ENCODE measurements around the gene IRS2. TPM values are rescaled to one million over a fixed set of nuclear protein-coding genes. Genes with fewer than 3 reads are reported as not detected.
A peak's percentile ranks its signal among the peaks of the same experiment; 100 is the strongest.

The IRS2 gene
- total and polyA plus RNA-seq, 2 experiments from 2014 or later, result 3.4 to 7.7 TPM

- Histone ChIP-seq H3K27ac (no peak overlapping the region), H4K20me1 (ENCODE audit: insufficient read depth) (no peaks in the 10 kb centered on the region), H3K4me3 (no peak overlapping the region), H2AFZ (no peak overlapping the region), H3K9me3 (ENCODE audit: low read depth) (no peaks in the 10 kb centered on the region), H3K36me3 (ENCODE audit: low read depth) (no peaks in the 10 kb centered on the region), H3K27me3 (replicated peaks; ENCODE audit: insufficient read depth) (peaks cover 46% of the 10 kb centered on the region), H3K4me1 (ENCODE audit: insufficient read depth) (no peaks in the 10 kb centered on the region), H3K9ac (no peak overlapping the region), H3K9me2 (ENCODE audit: insufficient read depth) (no peaks in the 10 kb centered on the region), H3F3A (ENCODE audit: insufficient read depth) (no peaks in the 10 kb centered on the region), H3K4me2 (ENCODE audit: unreplicated experiment) (no peak overlapping the region), H3K79me2 (ENCODE audit: insufficient read depth) (no peaks in the 10 kb centered on the region)
- in situ Hi-C loops (cut with MboI), result no loop called here
- DNase-seq, result no peak
- WGBS, 2 experiments (ENCODE audit: low coverage in 1 of 2, low lambda C conversion rate in 2 of 2, missing lambda C conversion rate in 2 of 2), result 42 to 48% methylated on average over 7 of the region's 7 CpGs
- TF ChIP-seq EZH2 (IDR thresholded peaks at IDR 0.05; ENCODE audit: insufficient read depth, poor library complexity, severe bottlenecking) (no peak), EZH2phosphoT487 (IDR thresholded peaks at IDR 0.05; ENCODE audit: insufficient read depth, low read depth) (no peak)
These were observed 66.3 kb downstream of the IRS2 start for GRCh38 chr13:109719962-109720646.

GRCh38 chr13:109718726-109719125 is 67.7 kb downstream of the IRS2 start:
- no peak overlapping the region for H3K9ac ChIP-seq
- H3K4me3 ChIP-seq, result no peak overlapping the region
- no peaks in the 10 kb centered on the region for H4K20me1 ChIP-seq (ENCODE audit: insufficient read depth)
- H3K4me1 ChIP-seq (ENCODE audit: insufficient read depth), result no peaks in the 10 kb centered on the region
- peaks cover 46% of the 10 kb centered on the region for H3K27me3 ChIP-seq (replicated peaks; ENCODE audit: insufficient read depth)
- H3K36me3 ChIP-seq (ENCODE audit: low read depth), result no peaks in the 10 kb centered on the region
- no peak for DNase-seq
- H3K9me2 ChIP-seq (ENCODE audit: insufficient read depth), result no peaks in the 10 kb centered on the region
- H3K27ac ChIP-seq, result no peak overlapping the region
- H2AFZ ChIP-seq, result no peak overlapping the region
- no peaks in the 10 kb centered on the region for H3K79me2 ChIP-seq (ENCODE audit: insufficient read depth)
- in situ Hi-C loops (cut with MboI), result no loop called here
- H3K9me3 ChIP-seq (ENCODE audit: low read depth), result no peaks in the 10 kb centered on the region
- TF ChIP-seq EZH2phosphoT487 (IDR thresholded peaks at IDR 0.05; ENCODE audit: insufficient read depth, low read depth) (no peak), EZH2 (IDR thresholded peaks at IDR 0.05; ENCODE audit: insufficient read depth, poor library complexity, severe bottlenecking) (no peak)
- no peak overlapping the region for H3K4me2 ChIP-seq (ENCODE audit: unreplicated experiment)
- H3F3A ChIP-seq (ENCODE audit: insufficient read depth), result no peaks in the 10 kb centered on the region

GRCh38 chr13:109717686-109718085 is 68.7 kb downstream of the IRS2 start:
- no peak overlapping the region for H3K4me2 ChIP-seq (ENCODE audit: unreplicated experiment)
- H3K9me3 ChIP-seq (ENCODE audit: low read depth), result no peaks in the 10 kb centered on the region
- no peaks in the 10 kb centered on the region for H3K4me1 ChIP-seq (ENCODE audit: insufficient read depth)
- no peak for DNase-seq
- in situ Hi-C loops (cut with MboI), result no loop called here
- H3K27ac ChIP-seq, result no peak overlapping the region
- H2AFZ ChIP-seq, result no peak overlapping the region
- 49 to 54% methylated on average over 6 of the region's 6 CpGs for WGBS, 2 experiments (ENCODE audit: low coverage in 1 of 2, low lambda C conversion rate in 2 of 2, missing lambda C conversion rate in 2 of 2)
- no peaks in the 10 kb centered on the region for H3K36me3 ChIP-seq (ENCODE audit: low read depth)
- TF ChIP-seq EZH2phosphoT487 (IDR thresholded peaks at IDR 0.05; ENCODE audit: insufficient read depth, low read depth) (no peak), EZH2 (IDR thresholded peaks at IDR 0.05; ENCODE audit: insufficient read depth, poor library complexity, severe bottlenecking) (no peak)
- H3K4me3 ChIP-seq, result no peak overlapping the region
- H3K27me3 ChIP-seq (replicated peaks; ENCODE audit: insufficient read depth), result peaks cover 44% of the 10 kb centered on the region
- no peaks in the 10 kb centered on the region for H4K20me1 ChIP-seq (ENCODE audit: insufficient read depth)
- H3K79me2 ChIP-seq (ENCODE audit: insufficient read depth), result no peaks in the 10 kb centered on the region
- H3F3A ChIP-seq (ENCODE audit: insufficient read depth), result no peaks in the 10 kb centered on the region
- no peaks in the 10 kb centered on the region for H3K9me2 ChIP-seq (ENCODE audit: insufficient read depth)
- H3K9ac ChIP-seq, result no peak overlapping the region

- in situ Hi-C loops (cut with MboI), result no loop called here
- Histone ChIP-seq H3K9ac (no peak overlapping the region), H3K4me1 (ENCODE audit: insufficient read depth) (no peaks in the 10 kb centered on the region), H3K9me3 (ENCODE audit: low read depth) (no peaks in the 10 kb centered on the region), H3K27me3 (replicated peaks; ENCODE audit: insufficient read depth) (peaks cover 59% of the 10 kb centered on the region), H2AFZ (no peak overlapping the region), H4K20me1 (ENCODE audit: insufficient read depth) (no peaks in the 10 kb centered on the region), H3K79me2 (ENCODE audit: insufficient read depth) (no peaks in the 10 kb centered on the region), H3K27ac (no peak overlapping the region), H3F3A (ENCODE audit: insufficient read depth) (no peaks in the 10 kb centered on the region), H3K4me3 (no peak overlapping the region), H3K36me3 (ENCODE audit: low read depth) (no peaks in the 10 kb centered on the region), H3K9me2 (ENCODE audit: insufficient read depth) (no peaks in the 10 kb centered on the region), H3K4me2 (ENCODE audit: unreplicated experiment) (no peak overlapping the region)
- peak; percentile 42 for DNase-seq
- TF ChIP-seq EZH2phosphoT487 (IDR thresholded peaks at IDR 0.05; ENCODE audit: insufficient read depth, low read depth), result no peak
- TF ChIP-seq EZH2 (IDR thresholded peaks at IDR 0.05; ENCODE audit: insufficient read depth, poor library complexity, severe bottlenecking), result no peak
- WGBS, 2 experiments (ENCODE audit: low coverage in 1 of 2, low lambda C conversion rate in 2 of 2, missing lambda C conversion rate in 2 of 2), result 41 to 55% methylated on average over 1 of the region's 1 CpG
These were observed 70.5 kb downstream of the IRS2 start for GRCh38 chr13:109715902-109716301.

- H3K9me3 ChIP-seq (ENCODE audit: low read depth), result no peaks in the 10 kb centered on the region
- H3K9ac ChIP-seq, result no peak overlapping the region
- no peaks in the 10 kb centered on the region for H3K79me2 ChIP-seq (ENCODE audit: insufficient read depth)
- H3K4me3 ChIP-seq, result no peak overlapping the region
- H3K27me3 ChIP-seq (replicated peaks; ENCODE audit: insufficient read depth), result peaks cover 42% of the 10 kb centered on the region
- no peaks in the 10 kb centered on the region for H3K9me2 ChIP-seq (ENCODE audit: insufficient read depth)
- no peaks in the 10 kb centered on the region for H3K36me3 ChIP-seq (ENCODE audit: low read depth)
- H3K27ac ChIP-seq, result no peak overlapping the region
- H2AFZ ChIP-seq, result no peak overlapping the region
- no peaks in the 10 kb centered on the region for H4K20me1 ChIP-seq (ENCODE audit: insufficient read depth)
- no peak for TF ChIP-seq EZH2 (IDR thresholded peaks at IDR 0.05; ENCODE audit: insufficient read depth, poor library complexity, severe bottlenecking)
- no peak for DNase-seq
- in situ Hi-C loops (cut with MboI), result no loop called here
- H3K4me2 ChIP-seq (ENCODE audit: unreplicated experiment), result no peak overlapping the region
- H3K4me1 ChIP-seq (ENCODE audit: insufficient read depth), result no peaks in the 10 kb centered on the region
- no peaks in the 10 kb centered on the region for H3F3A ChIP-seq (ENCODE audit: insufficient read depth)
- 66 to 69% methylated on average over 4 of the region's 4 CpGs for WGBS, 2 experiments (ENCODE audit: low coverage in 1 of 2, low lambda C conversion rate in 2 of 2, missing lambda C conversion rate in 2 of 2)
These were observed 72.7 kb downstream of the IRS2 start for GRCh38 chr13:109713681-109714080.
